Neutrophil (primary cell): ENCODE measurements around the gene CDRT4.

Source experiments
- H3K27ac ChIP-seq: fragments of 200-600 bp; sonication (generic); 2 replicates; pipeline ENCODE4 v1.5.1; 2016; ENCODE audit warnings: mild to moderate bottlenecking, moderate library complexity
- H3K27me3 ChIP-seq: fragments of 200-600 bp; sonication (generic); 2 replicates; pipeline ENCODE4 v1.6.0; 2016; ENCODE audit warnings: mild to moderate bottlenecking
- H3K36me3 ChIP-seq: fragments of 200-600 bp; sonication (generic); 2 replicates; pipeline ENCODE4 v1.5.1; 2017
- H3K4me1 ChIP-seq, 2 experiments: fragments of 200-600 bp in 1 of 2; sonication (generic) in 1 of 2; 1 replicate in 1 of 2; 2 replicates in 1 of 2; pipeline versions ENCODE4 v1.5.1 to v1.6.1; 2013 to 2016; ENCODE audit warnings: low read depth in 1 of 2, low read length in 1 of 2, mild to moderate bottlenecking in 1 of 2, moderate library complexity in 1 of 2; ENCODE audit not compliant: control insufficient read depth in 1 of 2, insufficient read depth in 1 of 2
- H3K4me3 ChIP-seq, 2 experiments: fragments of 200-600 bp in 1 of 2; sonication (generic) in 1 of 2; 1 replicate in 1 of 2; 2 replicates in 1 of 2; pipeline ENCODE4 v1.5.1; 2013 to 2016; ENCODE audit warnings: low read depth in 1 of 2, low read length in 1 of 2, mild to moderate bottlenecking in 1 of 2, moderate library complexity in 1 of 2
- H3K9me3 ChIP-seq: fragments of 200-600 bp; sonication (generic); 2 replicates; pipeline ENCODE4 v1.5.1; 2016
- TF ChIP-seq, protein P1 (sequence below): fragments of 200-600 bp; sonication (generic); IDR thresholded peaks from 2 replicates; pipeline ENCODE4 v1.5.1; 2016; ENCODE audit warnings: antibody characterized with exemption

Gene CDRT4

DNA sequence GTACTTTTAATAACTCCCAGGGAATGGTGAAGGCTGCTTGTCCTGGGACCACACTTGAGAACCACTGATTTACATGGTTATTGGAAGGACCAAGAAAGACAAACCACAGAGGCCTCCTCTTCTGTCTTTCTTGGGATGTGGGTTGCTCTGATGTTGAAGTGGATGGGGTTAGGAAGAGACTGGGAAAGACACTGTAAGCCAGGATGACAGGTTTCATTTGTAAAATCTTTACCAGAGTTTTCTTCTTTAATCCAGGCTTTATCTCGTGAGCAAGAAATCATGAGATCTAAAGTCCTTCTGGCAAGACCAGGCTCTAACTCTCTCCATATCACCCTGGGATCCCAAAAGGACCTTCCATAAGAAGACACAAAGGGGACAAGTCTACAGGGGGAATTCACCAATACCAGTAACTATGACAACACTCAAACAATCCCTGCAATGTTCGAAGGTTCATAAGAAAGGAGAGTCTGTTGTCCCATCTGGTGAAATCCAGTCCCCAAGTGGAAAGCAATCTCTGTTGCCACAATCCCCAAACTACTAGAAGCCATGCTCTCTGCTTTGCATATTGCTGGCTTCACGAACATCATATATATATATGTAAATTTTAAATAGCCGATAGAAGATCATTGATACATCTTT lies 44.8 kb upstream of the CDRT4 start:
- no peaks in the 10 kb centered on the region for H3K4me1 ChIP-seq
- TF ChIP-seq, protein P1, sequence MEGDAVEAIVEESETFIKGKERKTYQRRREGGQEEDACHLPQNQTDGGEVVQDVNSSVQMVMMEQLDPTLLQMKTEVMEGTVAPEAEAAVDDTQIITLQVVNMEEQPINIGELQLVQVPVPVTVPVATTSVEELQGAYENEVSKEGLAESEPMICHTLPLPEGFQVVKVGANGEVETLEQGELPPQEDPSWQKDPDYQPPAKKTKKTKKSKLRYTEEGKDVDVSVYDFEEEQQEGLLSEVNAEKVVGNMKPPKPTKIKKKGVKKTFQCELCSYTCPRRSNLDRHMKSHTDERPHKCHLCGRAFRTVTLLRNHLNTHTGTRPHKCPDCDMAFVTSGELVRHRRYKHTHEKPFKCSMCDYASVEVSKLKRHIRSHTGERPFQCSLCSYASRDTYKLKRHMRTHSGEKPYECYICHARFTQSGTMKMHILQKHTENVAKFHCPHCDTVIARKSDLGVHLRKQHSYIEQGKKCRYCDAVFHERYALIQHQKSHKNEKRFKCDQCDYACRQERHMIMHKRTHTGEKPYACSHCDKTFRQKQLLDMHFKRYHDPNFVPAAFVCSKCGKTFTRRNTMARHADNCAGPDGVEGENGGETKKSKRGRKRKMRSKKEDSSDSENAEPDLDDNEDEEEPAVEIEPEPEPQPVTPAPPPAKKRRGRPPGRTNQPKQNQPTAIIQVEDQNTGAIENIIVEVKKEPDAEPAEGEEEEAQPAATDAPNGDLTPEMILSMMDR = no peak
- H3K9me3 ChIP-seq = no peaks in the 10 kb centered on the region
- no peak overlapping the region for H3K27ac ChIP-seq
- no peaks in the 10 kb centered on the region for H3K27me3 ChIP-seq
- H3K4me3 ChIP-seq = no peak overlapping the region
- H3K36me3 ChIP-seq = peaks cover 31% of the 10 kb centered on the region

DNA sequence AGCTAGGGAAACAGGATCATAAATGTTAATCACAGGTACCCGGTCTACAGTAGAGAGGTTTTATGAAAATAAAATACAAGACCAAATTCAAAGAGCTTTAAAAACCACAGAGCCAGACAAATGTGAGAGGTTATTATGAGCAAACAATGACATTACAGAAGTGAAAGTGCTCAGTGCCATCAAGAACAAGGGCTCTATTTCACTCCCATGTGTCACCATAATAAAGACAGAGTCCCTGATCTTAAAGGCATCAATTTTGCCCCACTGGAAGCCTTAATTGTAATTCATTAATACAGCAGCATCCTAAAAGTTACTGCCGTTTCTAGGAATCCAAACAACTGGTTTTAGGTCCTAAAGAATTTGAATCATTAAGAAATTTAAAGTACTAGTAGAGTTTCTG lies 43.7 kb upstream of the CDRT4 start:
- Histone ChIP-seq H3K4me1 (no peaks in the 10 kb centered on the region), H3K9me3 (no peaks in the 10 kb centered on the region), H3K4me3 (no peak overlapping the region), H3K36me3 (peaks cover 22% of the 10 kb centered on the region), H3K27ac (no peak overlapping the region), H3K27me3 (no peaks in the 10 kb centered on the region)
- TF ChIP-seq, protein P1 = no peak

DNA sequence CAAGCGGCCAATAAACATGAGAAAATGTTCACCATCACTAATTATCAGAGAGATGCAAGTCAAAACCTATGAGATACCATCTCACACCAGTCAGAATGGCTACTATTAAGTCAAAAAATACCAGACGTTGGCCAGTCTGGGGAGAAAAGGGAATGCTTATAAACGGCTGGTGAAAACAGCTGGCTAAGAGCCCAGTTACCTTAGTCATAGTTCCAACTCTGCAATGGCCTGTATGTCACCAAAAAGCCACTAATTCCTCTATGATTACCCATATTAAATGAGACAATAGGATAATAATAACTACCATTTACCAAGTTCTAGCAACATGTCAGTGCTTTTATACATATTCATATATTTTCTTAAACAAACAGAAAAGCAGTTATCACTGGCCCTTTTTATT lies 42.9 kb upstream of the CDRT4 start:
- TF ChIP-seq, protein P1 = no peak
- H3K36me3 ChIP-seq = peaks cover 14% of the 10 kb centered on the region
- no peaks in the 10 kb centered on the region for H3K27me3 ChIP-seq
- H3K27ac ChIP-seq = no peak overlapping the region
- no peaks in the 10 kb centered on the region for H3K9me3 ChIP-seq
- H3K4me1 ChIP-seq = no peaks in the 10 kb centered on the region
- H3K4me3 ChIP-seq = no peak overlapping the region

DNA sequence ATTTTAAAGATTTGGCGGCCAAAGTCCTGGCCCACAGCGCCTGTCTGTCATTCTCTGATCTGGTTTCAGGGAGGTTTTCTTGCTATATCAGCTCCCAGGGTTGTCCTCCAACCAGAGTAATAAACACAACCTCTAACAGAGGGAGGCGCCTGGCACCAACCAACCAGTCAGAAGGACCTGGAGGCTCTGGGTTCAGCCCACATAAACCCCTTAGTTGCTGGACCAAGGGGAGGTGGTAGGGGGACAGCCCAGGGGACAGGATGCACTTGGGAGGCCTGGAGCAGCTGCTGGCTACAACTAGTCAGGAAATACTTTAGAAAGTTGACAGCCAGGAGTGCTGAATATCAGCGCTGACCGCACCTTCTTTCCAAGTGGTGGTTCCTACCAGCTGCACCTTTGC lies 41.7 kb upstream of the CDRT4 start:
- H3K27ac ChIP-seq = no peak overlapping the region
- H3K27me3 ChIP-seq = no peaks in the 10 kb centered on the region
- no peak overlapping the region for H3K4me3 ChIP-seq
- H3K9me3 ChIP-seq = no peaks in the 10 kb centered on the region
- H3K36me3 ChIP-seq = peaks cover 6% of the 10 kb centered on the region
- no peaks in the 10 kb centered on the region for H3K4me1 ChIP-seq
- TF ChIP-seq, protein P1 = no peak

DNA sequence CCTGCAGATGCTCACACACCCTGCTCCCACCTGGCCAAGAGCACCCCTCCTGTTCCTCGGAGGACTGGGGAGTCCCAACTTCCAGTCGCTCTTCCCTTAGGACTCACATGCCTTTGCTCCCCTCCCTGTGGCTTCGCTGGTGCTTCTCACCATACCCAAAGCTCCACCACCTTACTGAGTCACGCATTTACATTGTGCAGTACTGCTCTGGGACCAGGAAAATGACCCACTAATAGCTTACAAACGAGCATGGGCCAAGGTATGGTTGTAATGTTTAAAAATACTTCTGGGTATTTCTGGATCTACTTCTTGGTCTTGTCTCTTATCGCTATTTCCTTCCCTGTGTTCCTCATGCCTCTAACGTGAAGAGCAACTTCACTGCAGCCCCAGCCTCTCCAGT lies 41.0 kb upstream of the CDRT4 start:
- no peaks in the 10 kb centered on the region for H3K9me3 ChIP-seq
- TF ChIP-seq, protein P1 = no peak

More for the DNA sequence above, 41.0 kb upstream of the CDRT4 start:
- H3K36me3 ChIP-seq = peaks cover under 1% of the 10 kb centered on the region
- no peak overlapping the region for H3K27ac ChIP-seq
- no peaks in the 10 kb centered on the region for H3K27me3 ChIP-seq
- H3K4me1 ChIP-seq = no peaks in the 10 kb centered on the region
- no peak overlapping the region for H3K4me3 ChIP-seq
